Activated T-helper 1 cell treated with anti-CD3 and anti-CD28 coated beads, Interleukin-12 subunit alpha, Interleukin-12 subunit beta, Interleukin-2, Interleukin-4 antibody, amounts not matched to agents 30 ng/mL and 10 ng/mL and 1 ng/mL, durations not matched to agents 14 hours and 24 hours and 36 hours (primary cell): ENCODE results near the gene ESYT2. TPM values are rescaled to one million over a fixed set of nuclear protein-coding genes. Genes with fewer than 3 reads are reported as not detected.
"Not testable (repeated sequence)": the region's sequence is repeated elsewhere in the genome, so short reads cannot be mapped to it uniquely, and the experiment has no call there.

Source experiments
- DNase-seq: peaks from one replicate; pipeline ENCODE4 v3.0.0; 2021; ENCODE audit warnings: low spot score
- H3K27ac Mint-ChIP-seq: one replicate; pipeline ENCODE4 v1.8.0; 2021; ENCODE audit warnings: mild to moderate bottlenecking, mixed read lengths
- H3K27me3 Mint-ChIP-seq: one replicate; pipeline ENCODE4 v1.8.0; 2022; ENCODE audit warnings: mild to moderate bottlenecking, moderate library complexity, mixed read lengths; ENCODE audit not compliant: insufficient read depth
- H3K36me3 Mint-ChIP-seq: one replicate; pipeline ENCODE4 v1.8.0; 2021; ENCODE audit warnings: low read depth, mixed read lengths
- H3K4me1 Mint-ChIP-seq: one replicate; pipeline ENCODE4 v1.8.0; 2021; ENCODE audit warnings: low read depth, mixed read lengths
- H3K4me3 Mint-ChIP-seq: one replicate; pipeline ENCODE4 v1.8.0; 2021; ENCODE audit warnings: mild to moderate bottlenecking, moderate library complexity, mixed read lengths
- H3K9me3 Mint-ChIP-seq: one replicate; pipeline ENCODE4 v1.8.0; 2021; ENCODE audit warnings: mixed read lengths
- intact Hi-C: fragments of 100-400 bp; cut with micrococcal nuclease; formaldehyde crosslinking; loops from one replicate; pipeline ENCODE4 v1.15.1; 2024
- total RNA-seq: library from RNA; stranded (reverse); gene quantifications from 2 replicates; pipeline ENCODE4 v1.2.3, GENCODE V29; 2022

Gene ESYT2
- total RNA-seq = 59.1 and 63.1 TPM in 2 replicates

GRCh38 chr7:158829342-158830210 lies at the start of gene ESYT2:
Gene ESYT2, minus strand, starts transcription at chr7:158829509. Its CDS starts 91 bp downstream, at chr7:158829418.
- DNase-seq = peak; percentile 99
- peaks cover 32% of the 10 kb centered on the region for H3K4me1 Mint-ChIP-seq
- intact Hi-C loops = loop anchor here (1.0 to 2.0 kb wide), 6 partner anchors 11 to 148 kb away; partner anchors contain the start of genes DYNC2I1 and NCAPG2
- peaks cover 4% of the 10 kb centered on the region for H3K27me3 Mint-ChIP-seq
- peak within 1 kb of the TSS; percentile 95 for H3K4me3 Mint-ChIP-seq
- peak within 1 kb of the TSS; percentile 81 for H3K27ac Mint-ChIP-seq
- H3K9me3 Mint-ChIP-seq = no peaks in the 10 kb centered on the region
- H3K36me3 Mint-ChIP-seq = peaks cover 9% of the 10 kb centered on the region

- intact Hi-C loops, H3K4me3 Mint-ChIP-seq, DNase-seq, H3K9me3 Mint-ChIP-seq, H3K27me3 Mint-ChIP-seq, H3K4me1 Mint-ChIP-seq: not testable (repeated sequence)
- H3K36me3 Mint-ChIP-seq = peaks cover 17% of the 10 kb centered on the region
- H3K27ac Mint-ChIP-seq = peak overlapping the region; percentile 0
Observed at GRCh38 chr7:158878151-158879079, 49.1 kb upstream of the ESYT2 start.

- Mint-ChIP-seq H3K36me3 (peaks cover 17% of the 10 kb centered on the region), H3K4me1 (no peaks in the 10 kb centered on the region), H3K27me3 (no peaks in the 10 kb centered on the region), H3K27ac (no peak overlapping the region), H3K4me3 (no peak overlapping the region), H3K9me3 (no peaks in the 10 kb centered on the region)
- DNase-seq = no peak
- intact Hi-C loops = no loop called here
Observed at GRCh38 chr7:158876984-158877383, 47.7 kb upstream of the ESYT2 start.

GRCh38 chr7:158869876-158870275 lies 40.6 kb upstream of the ESYT2 start:
- no peaks in the 10 kb centered on the region for H3K9me3 Mint-ChIP-seq
- no peak for DNase-seq
- peaks cover 13% of the 10 kb centered on the region for H3K36me3 Mint-ChIP-seq
- H3K4me1 Mint-ChIP-seq = peaks cover 28% of the 10 kb centered on the region
- H3K27ac Mint-ChIP-seq = no peak overlapping the region
- intact Hi-C loops = no loop called here
- H3K27me3 Mint-ChIP-seq = no peaks in the 10 kb centered on the region
- no peak overlapping the region for H3K4me3 Mint-ChIP-seq

GRCh38 chr7:158868764-158869410 lies 39.6 kb upstream of the ESYT2 start:
- H3K36me3 Mint-ChIP-seq = peaks cover 15% of the 10 kb centered on the region
- H3K9me3 Mint-ChIP-seq = no peaks in the 10 kb centered on the region
- no peak overlapping the region for H3K4me3 Mint-ChIP-seq
- no peak for DNase-seq
- no peak overlapping the region for H3K27ac Mint-ChIP-seq
- H3K4me1 Mint-ChIP-seq = peaks cover 38% of the 10 kb centered on the region
- intact Hi-C loops = no loop called here
- no peaks in the 10 kb centered on the region for H3K27me3 Mint-ChIP-seq

- no peak overlapping the region for H3K4me3 Mint-ChIP-seq
- no peak for DNase-seq
- H3K36me3 Mint-ChIP-seq = peaks cover 15% of the 10 kb centered on the region
- peaks cover 44% of the 10 kb centered on the region for H3K4me1 Mint-ChIP-seq
- H3K9me3 Mint-ChIP-seq = no peaks in the 10 kb centered on the region
- H3K27ac Mint-ChIP-seq = peak overlapping the region; percentile 23
- H3K27me3 Mint-ChIP-seq = no peaks in the 10 kb centered on the region
- intact Hi-C loops = no loop called here
Observed at GRCh38 chr7:158867214-158867984, 38.1 kb upstream of the ESYT2 start.

GRCh38 chr7:158865977-158866376 lies 36.7 kb upstream of the ESYT2 start:
- no peaks in the 10 kb centered on the region for H3K9me3 Mint-ChIP-seq
- intact Hi-C loops = no loop called here
- DNase-seq = no peak
- no peak overlapping the region for H3K4me3 Mint-ChIP-seq
- peaks cover 8% of the 10 kb centered on the region for H3K36me3 Mint-ChIP-seq
- H3K4me1 Mint-ChIP-seq = peaks cover 56% of the 10 kb centered on the region
- H3K27ac Mint-ChIP-seq = no peak overlapping the region
- no peaks in the 10 kb centered on the region for H3K27me3 Mint-ChIP-seq

GRCh38 chr7:158865462-158865922 lies 36.2 kb upstream of the ESYT2 start:
- peak overlapping the region; percentile 62 for H3K4me3 Mint-ChIP-seq
- peaks cover 59% of the 10 kb centered on the region for H3K4me1 Mint-ChIP-seq
- H3K27ac Mint-ChIP-seq = peak overlapping the region; percentile 96
- peaks cover 4% of the 10 kb centered on the region for H3K36me3 Mint-ChIP-seq
- intact Hi-C loops = no loop called here
- H3K27me3 Mint-ChIP-seq = no peaks in the 10 kb centered on the region
- H3K9me3 Mint-ChIP-seq = no peaks in the 10 kb centered on the region
- no peak for DNase-seq

GRCh38 chr7:158864833-158865232 lies 35.5 kb upstream of the ESYT2 start:
- Mint-ChIP-seq H3K27ac (peak overlapping the region; percentile 96), H3K9me3 (no peaks in the 10 kb centered on the region), H3K4me3 (peak overlapping the region; percentile 85), H3K27me3 (no peaks in the 10 kb centered on the region), H3K4me1 (peaks cover 59% of the 10 kb centered on the region), H3K36me3 (peaks cover 4% of the 10 kb centered on the region)
- DNase-seq = no peak
- intact Hi-C loops = loop anchor here (1.0 kb wide), 1 partner anchor 9 kb away; the partner anchor contains the start of gene DYNC2I1

- Mint-ChIP-seq H3K27ac (peak overlapping the region; percentile 96), H3K36me3 (peaks cover 3% of the 10 kb centered on the region), H3K4me1 (peaks cover 62% of the 10 kb centered on the region), H3K27me3 (no peaks in the 10 kb centered on the region), H3K9me3 (no peaks in the 10 kb centered on the region), H3K4me3 (peak overlapping the region; percentile 85)
- DNase-seq = no peak
- intact Hi-C loops = loop anchor here (1.0 kb wide), 1 partner anchor 8 kb away; the partner anchor contains the start of gene DYNC2I1
Observed at GRCh38 chr7:158864507-158864820, 35.2 kb upstream of the ESYT2 start.

GRCh38 chr7:158863611-158864506 lies 34.5 kb upstream of the ESYT2 start:
- Mint-ChIP-seq H3K27ac (peak overlapping the region; percentile 96), H3K9me3 (no peaks in the 10 kb centered on the region), H3K27me3 (no peaks in the 10 kb centered on the region), H3K36me3 (peaks cover 5% of the 10 kb centered on the region), H3K4me1 (peaks cover 68% of the 10 kb centered on the region), H3K4me3 (peak overlapping the region; percentile 85)
- peak; percentile 37 for DNase-seq
- intact Hi-C loops = loop anchor here (1.0 to 2.0 kb wide), 2 partner anchors 8 to 17 kb away; partner anchors contain the start of gene DYNC2I1
